HL-60 (cell line): ENCODE measurements around the gene OR2T8.

Source experiments
- CTCF ChIP-seq: IDR thresholded peaks from one replicate; pipeline ENCODE4 v1.5.1; 2011; ENCODE audit warnings: low read length, control low read depth, inconsistent platforms; ENCODE audit not compliant: insufficient read depth
- REST ChIP-seq: IDR thresholded peaks from 2 replicates; pipeline ENCODE4 v1.6.1; 2012; ENCODE audit warnings: low read depth; ENCODE audit not compliant: insufficient replicate concordance

- TF ChIP-seq CTCF, result no peak
- no peak for TF ChIP-seq REST
Observed at GRCh38 chr1:247942624-247943023, 22.6 kb downstream of the OR2T8 start.
